ENCODE data around the gene RELA.
A peak's percentile ranks its signal among the peaks of the same experiment; 100 is the strongest.

Gene RELA

DNA sequence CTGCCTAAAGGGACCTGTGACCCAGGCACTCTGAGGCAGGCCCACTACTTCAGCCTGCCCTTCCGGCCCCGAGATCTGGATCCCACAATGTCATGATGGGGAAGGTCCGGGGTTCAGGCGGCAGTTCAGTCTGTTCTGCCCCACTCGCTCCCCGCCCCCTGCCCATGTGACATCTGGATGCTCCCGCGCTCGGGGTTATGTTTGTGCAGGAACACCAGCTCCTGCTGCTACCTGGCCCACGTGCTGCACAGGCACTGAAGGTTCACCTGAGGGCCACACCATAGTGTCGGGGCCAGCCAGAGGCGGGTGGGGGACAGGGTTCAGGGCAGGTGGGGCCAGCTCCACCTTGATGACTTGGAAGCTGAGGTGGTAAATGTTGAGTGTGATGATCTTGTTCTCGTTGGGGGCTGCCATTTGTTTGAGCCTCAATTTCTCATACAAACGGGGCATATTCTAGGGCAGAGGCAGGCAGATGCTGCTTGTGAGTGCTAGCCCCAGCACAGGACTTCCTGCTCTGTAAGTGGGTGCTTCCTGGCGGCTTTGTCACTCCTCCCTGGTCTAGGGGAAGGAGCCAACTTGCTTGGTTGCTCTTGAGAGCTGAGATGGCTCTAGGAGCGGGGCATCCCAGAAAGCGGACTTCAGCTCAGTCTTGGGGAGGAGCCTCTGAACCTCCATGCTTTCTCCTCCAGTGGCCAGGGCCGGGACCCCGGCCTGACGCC is 29.2 kb downstream of the RELA start:
- DNase-seq (ENCODE audit: low read depth) = no peak

DNA sequence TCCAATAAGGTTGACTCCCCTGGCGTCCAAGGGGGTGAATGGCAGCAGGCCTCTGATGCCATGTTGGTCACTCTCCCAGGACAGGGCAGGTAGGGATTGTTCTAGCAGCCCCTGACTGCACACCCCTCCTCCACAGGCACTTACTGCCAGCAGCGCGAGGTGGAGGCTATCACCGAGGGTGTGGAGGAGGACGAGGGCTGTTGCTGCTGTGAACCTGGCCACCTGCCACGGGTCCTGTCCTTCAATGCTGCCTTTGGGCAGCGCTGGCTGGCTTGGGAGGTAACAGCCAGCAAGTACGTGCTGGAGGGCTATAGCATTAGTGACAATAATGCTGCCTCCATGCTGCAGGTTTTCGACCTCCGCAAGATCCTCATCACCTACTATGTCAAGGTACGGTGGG is 32.5 kb downstream of the RELA start:
- no peak for DNase-seq (ENCODE audit: low read depth)

- DNase-seq (ENCODE audit: low read depth) = no peak
Measured at GRCh38 chr11:65629579-65629978, 33.1 kb downstream of the RELA start.

- no peak for DNase-seq (ENCODE audit: low read depth)
Measured at GRCh38 chr11:65627202-65627601, 35.5 kb downstream of the RELA start.

DNA sequence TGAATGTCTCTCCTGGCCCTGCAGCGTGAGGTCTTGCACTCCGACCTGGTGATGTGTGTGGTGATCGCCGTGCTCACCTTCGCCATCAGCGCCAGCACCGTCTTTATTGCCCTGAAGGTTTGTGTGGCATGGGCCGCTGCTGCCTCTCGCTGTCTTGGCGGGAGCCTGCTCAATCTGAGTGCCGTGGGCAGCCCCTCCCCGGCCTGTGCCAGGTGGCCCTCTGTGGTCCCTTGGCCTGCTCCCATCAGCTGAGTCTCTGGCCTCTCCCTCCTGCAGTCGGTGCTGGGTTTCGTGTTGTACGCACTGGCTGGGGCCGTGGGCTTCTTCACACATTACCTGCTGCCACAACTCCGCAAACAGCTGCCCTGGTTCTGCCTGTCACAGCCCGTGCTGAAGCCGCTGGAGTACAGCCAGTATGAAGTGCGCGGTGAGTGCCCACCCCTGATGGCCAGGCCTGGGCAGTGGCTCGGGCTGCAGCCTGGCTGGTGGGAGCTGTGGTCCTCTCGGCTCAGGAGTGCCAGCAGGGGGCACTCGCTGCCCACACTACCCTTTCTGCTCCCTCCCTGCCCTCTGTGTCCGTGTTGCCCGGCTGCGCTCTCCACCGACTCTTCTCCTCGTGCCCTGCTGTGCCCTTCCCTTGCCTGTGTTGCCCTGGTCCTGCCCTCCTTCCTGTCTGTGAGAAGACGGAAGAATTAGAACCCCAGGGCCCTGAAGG is 36.9 kb downstream of the RELA start:
- DNase-seq (ENCODE audit: low read depth) = peak; percentile 26

GRCh38 chr11:65624931-65625627 is 37.6 kb downstream of the RELA start:
- no peak for DNase-seq (ENCODE audit: low read depth)

DNA sequence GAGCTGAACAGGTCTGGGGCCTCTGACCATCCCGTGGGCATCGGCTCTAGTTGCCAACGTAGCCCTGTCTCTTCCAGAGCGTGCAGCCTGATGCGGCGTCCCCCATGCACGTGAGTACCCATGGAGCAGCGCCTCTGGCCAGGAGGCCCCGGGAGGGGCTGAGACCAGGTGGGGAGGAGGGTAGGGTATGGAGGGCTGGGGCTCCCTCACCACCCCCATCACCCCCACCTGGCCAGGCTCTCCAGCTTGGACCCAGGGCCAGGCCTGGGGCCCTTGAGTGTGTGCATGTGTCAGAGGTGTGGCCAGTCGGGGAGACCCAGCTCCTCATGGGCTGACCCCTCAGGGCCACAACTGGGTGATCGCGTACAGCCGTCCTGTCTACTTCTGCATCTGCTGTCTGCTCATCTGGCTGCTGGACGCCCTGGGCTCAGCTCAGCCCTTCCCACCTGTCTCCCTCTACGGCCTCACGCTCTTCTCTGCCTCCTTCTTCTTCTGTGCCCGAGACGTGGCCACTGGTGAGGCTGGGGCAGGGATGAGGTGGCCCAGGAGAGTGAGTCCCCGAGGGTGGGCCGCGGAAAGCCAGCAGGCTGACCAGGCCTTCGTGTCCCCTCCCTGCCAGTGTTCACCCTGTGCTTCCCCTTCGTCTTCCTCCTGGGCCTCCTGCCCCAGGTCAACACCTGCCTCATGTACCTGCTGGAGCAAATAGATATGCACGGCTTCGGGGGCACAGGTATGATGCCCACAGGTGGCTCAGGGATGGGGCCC is 38.7 kb downstream of the RELA start:
- DNase-seq (ENCODE audit: low read depth) = no peak

GRCh38 chr11:65623177-65623576 is 39.5 kb downstream of the RELA start:
- no peak for DNase-seq (ENCODE audit: low read depth)

- no peak for DNase-seq (ENCODE audit: low read depth)
Measured at GRCh38 chr11:65622011-65622410, 40.7 kb downstream of the RELA start.

DNA sequence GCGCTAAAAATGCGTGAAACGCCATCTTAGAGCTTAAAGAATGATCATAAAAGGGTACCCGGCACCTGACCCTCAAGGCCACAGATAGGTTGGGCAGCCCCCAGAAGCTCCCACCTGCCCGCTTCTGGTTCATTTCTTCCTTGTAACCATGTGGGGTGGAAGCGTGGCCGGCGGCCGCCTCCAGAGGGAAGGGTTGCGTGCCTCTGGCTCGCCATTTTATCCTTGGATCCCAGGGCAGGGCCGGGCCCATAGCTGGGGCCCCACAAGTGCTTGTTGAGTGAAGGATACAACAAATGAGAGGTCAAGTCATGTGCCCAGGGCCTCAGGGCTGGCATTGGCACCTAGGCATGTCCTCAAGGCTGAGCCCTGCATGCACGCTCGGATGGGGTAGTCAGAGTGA is 41.3 kb downstream of the RELA start:
- DNase-seq (ENCODE audit: low read depth) = no peak

GRCh38 chr11:65620666-65621065 is 42.0 kb downstream of the RELA start:
- DNase-seq (ENCODE audit: low read depth) = no peak

DNA sequence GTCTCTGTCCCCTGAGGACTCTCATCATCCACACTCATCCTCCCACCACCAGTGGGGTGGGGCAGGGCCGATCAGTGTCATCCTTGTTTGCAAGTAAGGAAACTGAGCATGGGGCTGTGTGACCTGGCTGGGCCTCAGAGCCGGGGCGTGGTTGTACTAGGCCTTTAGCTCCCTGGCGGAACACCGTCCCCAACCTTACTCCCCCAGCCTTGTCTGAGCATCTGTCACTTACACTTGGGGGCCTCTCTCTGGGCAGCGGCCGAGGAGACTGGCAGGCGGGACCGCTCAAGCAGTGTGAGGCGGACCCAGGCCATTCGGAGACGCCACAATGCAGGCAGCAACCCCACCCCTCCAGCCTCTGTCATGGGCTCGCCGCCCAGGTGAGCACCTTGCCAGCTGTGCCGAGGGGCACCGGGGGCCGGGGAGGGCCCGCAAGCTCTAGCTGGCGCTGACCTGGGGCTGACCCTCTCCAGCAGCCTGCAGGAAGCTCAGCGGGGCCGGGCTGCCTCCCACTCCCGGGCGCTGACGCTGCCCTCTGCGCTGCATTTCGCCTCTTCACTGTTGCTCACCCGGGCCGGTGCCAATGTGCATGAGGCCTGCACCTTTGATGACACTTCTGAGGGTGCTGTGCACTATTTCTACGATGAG is 43.3 kb downstream of the RELA start:
- DNase-seq (ENCODE audit: low read depth) = no peak

DNA sequence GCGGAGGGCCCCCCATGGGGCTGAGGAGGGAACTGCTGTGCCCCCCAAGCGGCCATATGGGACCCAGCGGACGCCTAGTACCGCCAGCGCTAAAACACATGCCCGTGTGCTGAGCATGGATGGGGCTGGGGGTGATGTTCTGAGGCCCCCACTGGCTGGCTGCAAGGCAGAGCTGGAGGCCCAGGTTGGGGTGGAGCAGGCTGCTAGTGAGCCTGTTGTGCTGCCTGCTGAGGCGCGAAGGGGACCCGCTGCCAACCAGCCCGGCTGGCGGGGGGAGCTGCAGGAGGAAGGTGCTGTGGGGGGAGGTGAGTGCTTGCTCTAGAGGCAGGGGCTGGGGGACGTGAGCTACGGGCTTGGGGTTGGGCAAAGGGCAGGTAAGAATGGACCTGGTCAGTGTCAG is 44.0 kb downstream of the RELA start:
- no peak for DNase-seq (ENCODE audit: low read depth)

DNA sequence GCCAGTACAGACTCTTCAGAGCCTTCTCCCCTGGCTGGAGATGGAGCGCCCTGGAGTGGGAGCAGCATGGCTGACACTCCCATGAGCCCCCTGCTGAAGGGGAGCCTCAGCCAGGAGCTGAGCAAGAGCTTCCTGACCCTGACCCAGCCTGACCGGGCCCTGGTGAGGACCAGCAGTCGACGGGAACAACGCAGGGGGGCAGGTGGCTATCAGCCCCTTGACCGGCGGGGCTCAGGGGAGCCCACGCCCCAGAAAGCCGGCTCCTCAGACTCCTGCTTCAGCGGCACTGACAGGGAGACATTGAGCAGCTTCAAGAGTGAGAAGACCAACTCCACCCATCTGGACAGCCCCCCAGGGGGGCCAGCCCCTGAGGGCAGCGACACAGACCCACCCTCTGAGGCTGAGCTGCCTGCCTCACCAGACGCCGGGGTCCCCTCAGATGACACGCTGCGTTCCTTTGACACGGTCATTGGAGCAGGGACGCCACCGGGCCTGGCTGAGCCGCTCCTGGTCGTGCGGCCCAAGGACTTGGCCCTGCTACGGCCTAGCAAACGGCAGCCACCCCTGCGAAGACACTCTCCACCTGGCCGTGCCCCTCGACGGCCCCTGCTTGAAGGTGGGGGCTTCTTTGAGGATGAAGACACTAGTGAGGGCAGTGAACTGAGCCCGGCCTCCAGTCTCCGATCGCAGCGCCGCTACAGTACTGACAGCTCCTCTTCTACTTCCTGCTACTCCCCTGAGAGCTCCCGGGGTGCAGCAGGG is 44.5 kb downstream of the RELA start:
- no peak for DNase-seq (ENCODE audit: low read depth)

- DNase-seq (ENCODE audit: low read depth) = no peak
Measured at GRCh38 chr11:65617136-65617850, 45.4 kb downstream of the RELA start.

DNA sequence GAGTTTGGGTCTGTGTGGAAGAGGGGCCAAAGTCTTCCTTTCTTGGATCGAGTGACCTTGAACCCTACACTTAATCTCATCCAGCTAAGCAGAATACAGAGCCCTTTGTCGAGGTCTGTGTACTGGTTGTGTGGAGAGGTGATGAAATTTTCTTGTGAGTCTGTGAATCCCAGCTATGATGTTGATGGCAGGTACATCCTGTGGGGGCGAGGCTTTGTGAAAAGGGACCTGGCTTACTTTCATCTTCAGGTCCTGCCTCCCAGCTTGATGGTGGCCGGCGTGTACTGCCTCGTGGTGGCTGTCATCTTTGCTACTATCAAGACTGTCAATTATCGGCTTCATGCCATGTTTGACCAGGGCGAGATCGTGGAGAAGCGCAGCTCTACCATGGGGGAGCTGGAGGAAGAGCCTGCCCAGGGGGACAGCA is 46.1 kb downstream of the RELA start:
- no peak for DNase-seq (ENCODE audit: low read depth)

DNA sequence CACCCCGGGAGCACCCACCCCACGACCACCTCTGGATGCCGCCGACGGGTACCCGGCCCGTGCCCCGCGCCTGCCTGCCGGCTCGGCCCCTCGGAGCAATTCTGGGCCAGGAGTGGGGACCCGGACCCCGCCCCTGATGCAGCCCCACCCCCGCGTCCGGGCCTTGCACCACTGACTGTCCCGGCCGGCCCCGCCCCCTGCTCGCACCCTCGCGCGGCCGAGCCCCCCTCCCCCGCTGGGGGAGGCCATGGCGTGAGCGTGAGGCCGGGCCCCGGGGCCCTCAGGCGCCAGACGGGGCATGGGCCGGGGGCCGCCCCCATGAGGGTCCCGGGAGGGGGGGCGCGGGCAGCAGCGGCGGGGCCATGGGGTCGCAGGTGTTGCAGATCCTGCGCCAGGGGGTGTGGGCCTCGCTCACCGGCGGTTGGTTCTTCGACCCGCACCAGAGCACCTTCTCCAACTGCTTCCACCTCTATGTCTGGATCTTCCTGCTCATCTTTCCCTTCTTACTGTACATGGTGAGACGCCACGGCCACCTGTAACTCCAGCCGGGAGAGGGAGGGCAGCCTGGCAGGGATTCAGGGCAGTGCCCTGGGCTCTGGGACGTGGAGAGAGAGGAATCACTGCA is 46.7 kb downstream of the RELA start:
- DNase-seq (ENCODE audit: low read depth) = peak; percentile 24

GRCh38 chr11:65615229-65615949 is 47.3 kb downstream of the RELA start, which contains the start of gene PCNX3:
Gene PCNX3 (plus strand): TSS chr11:65615776. CDS start chr11:65616312, 536 bp downstream.
- peak; percentile 100 for DNase-seq (ENCODE audit: low read depth)

Measured in activated gamma-delta T cell treated with anti-CD3 and anti-CD28 coated beads, Interleukin-2, amount 50 U/mL, for 16 hours (primary cell).